Heart left ventricle (tissue), 16 donors: ENCODE results near the gene ZNF648. TPM values are rescaled to one million over a fixed set of nuclear protein-coding genes. Genes with fewer than 3 reads are reported as not detected.
"Not testable (repeated sequence)": the region's sequence is repeated elsewhere in the genome, so short reads cannot be mapped to it uniquely, and the experiment has no call there.

ENCODE experiments used
- ATAC-seq, 4 donors: fragments of 200-7000 bp; cut with Tn5 transposase; one replicate each; pipeline ENCODE4 v1.9.1; 2020 to 2022; ENCODE audit warnings: moderate library complexity in 4 of 4, mild to moderate bottlenecking in 3 of 4, moderate number of reproducible peaks in 1 of 4
- DNase-seq, 5 donors: peaks; one replicate each; pipeline ENCODE4 v3.0.0-alpha.2; 2020
- H3K27ac ChIP-seq, 12 donors: fragments of 200-600 bp; sonication (generic) in 4 of 12; one replicate each; pipeline versions ENCODE4 v1.5.0 to v1.8.0; 2016 to 2022; ENCODE audit warnings: mild to moderate bottlenecking in 2 of 12
- H3K27me3 ChIP-seq, 9 donors: fragments of 200-600 bp; sonication (generic) in 2 of 9; one replicate each; pipeline versions ENCODE4 v1.5.1 to v1.8.0; 2016 to 2022; ENCODE audit warnings: mild to moderate bottlenecking in 3 of 9
- H3K36me3 ChIP-seq, 9 donors: fragments of 200-600 bp; sonication (generic) in 2 of 9; one replicate each; pipeline versions ENCODE4 v1.5.0 to v1.8.0; 2018 to 2022; ENCODE audit warnings: mild to moderate bottlenecking in 2 of 9
- H3K4me1 ChIP-seq, 12 donors: fragments of 200-600 bp; sonication (generic) in 4 of 12; one replicate each; pipeline versions ENCODE4 v1.5.0 to v1.8.0; 2016 to 2022; ENCODE audit warnings: mild to moderate bottlenecking in 3 of 12
- H3K4me3 ChIP-seq, 12 donors: fragments of 200-600 bp; sonication (generic) in 4 of 12; one replicate each; pipeline versions ENCODE4 v1.5.0 to v1.8.0; 2017 to 2022; ENCODE audit warnings: mild to moderate bottlenecking in 9 of 12, moderate library complexity in 4 of 12
- H3K9me3 ChIP-seq, 12 donors: fragments of 200-600 bp; sonication (generic) in 4 of 12; one replicate each; pipeline versions ENCODE4 v1.5.0 to v1.8.0; 2016 to 2022; ENCODE audit warnings: mild to moderate bottlenecking in 1 of 12
- POLR2A ChIP-seq, 2 donors: fragments of 450-650 bp; IDR thresholded peaks; one replicate each; pipeline ENCODE4 v1.6.1; 2017; ENCODE audit warnings: antibody characterized with exemption in 2 of 2, mild to moderate bottlenecking in 2 of 2, moderate library complexity in 2 of 2
- WGBS, 4 donors: extraction: QIAGEN DNeasy Blood & Tissue Kit in 2 of 4; methylation state at CpG; one replicate each; pipeline versions ENCODE4 v1.1.5 to v1.1.7; 2013 to 2018; 5-methylcytosine and 5-hydroxymethylcytosine counted together
- intact Hi-C, 10 donors: fragments of 100-400 bp; cut with DNase I; formaldehyde crosslinking; loops; one replicate each; pipeline versions ENCODE4 v1.11.1 to v1.14.2; 2022
- polyA plus RNA-seq, 2 donors: library from polyadenylated mRNA; stranded (reverse); fragments of 200-250 nt; gene quantifications; one replicate each; pipeline ENCODE4 v1.2.3, GENCODE V29; 2013
- total RNA-seq, 9 donors: library from RNA; depleted of rRNA in 2 of 9; stranded (reverse); fragments of >200 nt in 2 of 9; fragmentation: NEBNext Ultra II Directional in 3 of 9; extraction: Animal tissue kit (Norgen Biotek cat#: 25700) in 3 of 9; gene quantifications; one replicate each; pipeline versions ENCODE4 v1.1.0 to v1.2.4, GENCODE V29; 2016 to 2023
- TF ChIP-seq, protein P1 (sequence below), 12 donors: fragments of 200-600 bp; sonication (generic) in 4 of 12; IDR thresholded peaks; one replicate each; pipeline versions ENCODE4 v1.5.0 to v1.8.0; 2018 to 2022; ENCODE audit warnings: antibody characterized with exemption in 12 of 12, mild to moderate bottlenecking in 5 of 12
- donor health status: ischemic (EF 13 %, LVEDD 7.1; RV severe dilation, severe dysfunction).
- donor health status: healthy with polysubstance abuse.
- donor health status: DM: no; HTN: yes; CAD: no.
- donor health status: DM: no; HTN: no; CAD: no.
- donor health status: ischemic (EF 25% LVEDD 6.9; RV normal size, moderate dysfunction).
- donor health status: ischemic (EF 25% LVEDD 5.7; RV mildly dilated, moderate dysfunction).
- donor health status: healthy.
- donor health status: DM: yes; HTN: yes; CAD: no.
- donor health status: ischemic (EF 35%, LVEDD 5.7; RV mildly dilated, moderate dysfunction).
- donor health status: nonischemic (EF 11% LVEDD 7.7; RV severe dilation, severe dysfunction).
- donor health status: DM: yes; HTN: yes; CAD: no.
- donor health status: PGD.
- donor health status: ischemic (EF 29% LVEDD 5.4; RV normal size, mild dysfunction).
- donor health status: nonischemic (EF 23%, LVEDD 6.1; RV moderate dilation, normal function).

ZNF648 gene
- total and polyA plus RNA-seq, 11 donors, result not detected

DNA sequence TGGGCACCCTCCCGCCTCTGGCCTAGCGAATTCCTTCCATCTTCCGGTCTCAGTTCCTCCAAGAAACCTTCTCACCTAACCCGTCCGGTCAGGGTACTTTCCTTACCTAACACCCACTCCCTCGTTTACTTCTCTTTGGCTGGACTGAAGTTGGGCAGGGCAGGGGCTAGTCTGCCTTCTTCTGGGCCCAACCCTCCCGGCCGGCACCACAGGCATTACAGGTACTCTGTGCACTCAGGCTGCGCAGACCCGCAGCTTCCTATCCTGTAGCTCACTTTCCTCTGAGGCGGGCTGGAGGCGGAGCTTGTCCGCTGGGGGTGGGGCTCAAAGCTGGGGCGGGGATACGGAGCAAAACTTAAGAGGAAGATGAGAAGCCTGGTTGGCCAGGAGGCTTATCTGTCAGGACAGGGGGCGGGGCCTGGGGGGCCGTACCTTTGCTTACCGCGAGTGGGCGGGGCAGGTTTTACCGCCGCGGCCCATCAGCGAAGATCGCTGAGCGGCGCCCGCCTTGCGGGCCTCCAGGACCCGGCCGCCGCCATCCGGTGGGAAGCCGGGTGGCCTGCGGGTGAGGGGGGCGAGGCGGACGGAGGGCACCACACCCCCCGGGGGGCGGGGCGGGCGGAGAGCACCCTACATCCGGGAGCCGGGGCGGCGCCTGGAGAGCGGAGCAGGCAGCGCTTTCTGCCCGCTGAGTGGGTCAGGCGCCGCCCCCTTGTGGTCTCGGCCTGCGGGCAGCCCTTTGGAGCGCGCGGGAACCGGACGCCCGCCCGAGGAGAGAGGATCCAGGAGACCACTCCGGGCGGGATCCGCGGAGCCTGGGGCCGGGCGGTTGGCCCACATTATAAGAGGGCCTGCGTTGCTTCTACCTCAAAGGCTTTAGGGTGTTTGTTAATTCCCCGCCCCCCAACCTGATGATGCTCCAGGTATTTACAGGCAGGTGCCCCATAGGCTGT lies 31.9 kb downstream of the ZNF648 start:
- Histone ChIP-seq H3K27ac (peak overlapping the region; percentile 48 to 89 (median 78)), H3K4me1 (peaks cover 0 to 14% (median 5%) of the 10 kb centered on the region in 12 donors), H3K36me3 (no peaks in the 10 kb centered on the region), H3K4me3 (peak overlapping the region; percentile 35 to 80 (median 68)), H3K9me3 (no peaks in the 10 kb centered on the region), H3K27me3 (no peaks in the 10 kb centered on the region)
- ATAC-seq (peak; percentile 99), DNase-seq (peak; percentile 96 to 97 (median 96))
- peak in 1 of 2 donors; percentile 71 for TF ChIP-seq POLR2A (IDR thresholded peaks at IDR 0.05)
- TF ChIP-seq, protein P1, sequence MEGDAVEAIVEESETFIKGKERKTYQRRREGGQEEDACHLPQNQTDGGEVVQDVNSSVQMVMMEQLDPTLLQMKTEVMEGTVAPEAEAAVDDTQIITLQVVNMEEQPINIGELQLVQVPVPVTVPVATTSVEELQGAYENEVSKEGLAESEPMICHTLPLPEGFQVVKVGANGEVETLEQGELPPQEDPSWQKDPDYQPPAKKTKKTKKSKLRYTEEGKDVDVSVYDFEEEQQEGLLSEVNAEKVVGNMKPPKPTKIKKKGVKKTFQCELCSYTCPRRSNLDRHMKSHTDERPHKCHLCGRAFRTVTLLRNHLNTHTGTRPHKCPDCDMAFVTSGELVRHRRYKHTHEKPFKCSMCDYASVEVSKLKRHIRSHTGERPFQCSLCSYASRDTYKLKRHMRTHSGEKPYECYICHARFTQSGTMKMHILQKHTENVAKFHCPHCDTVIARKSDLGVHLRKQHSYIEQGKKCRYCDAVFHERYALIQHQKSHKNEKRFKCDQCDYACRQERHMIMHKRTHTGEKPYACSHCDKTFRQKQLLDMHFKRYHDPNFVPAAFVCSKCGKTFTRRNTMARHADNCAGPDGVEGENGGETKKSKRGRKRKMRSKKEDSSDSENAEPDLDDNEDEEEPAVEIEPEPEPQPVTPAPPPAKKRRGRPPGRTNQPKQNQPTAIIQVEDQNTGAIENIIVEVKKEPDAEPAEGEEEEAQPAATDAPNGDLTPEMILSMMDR (IDR thresholded peaks at IDR 0.05), result peak; percentile 51 to 79 (median 61)
- WGBS, 4 donors, result 1% methylated on average over 35 to 68 of the region's 68 CpGs
- intact Hi-C loops, result loop anchor here in 2 of 10 donors (2.0 to 10.0 kb wide), 2 partner anchors 25 to 295 kb away; no protein-coding TSS in a partner anchor

DNA sequence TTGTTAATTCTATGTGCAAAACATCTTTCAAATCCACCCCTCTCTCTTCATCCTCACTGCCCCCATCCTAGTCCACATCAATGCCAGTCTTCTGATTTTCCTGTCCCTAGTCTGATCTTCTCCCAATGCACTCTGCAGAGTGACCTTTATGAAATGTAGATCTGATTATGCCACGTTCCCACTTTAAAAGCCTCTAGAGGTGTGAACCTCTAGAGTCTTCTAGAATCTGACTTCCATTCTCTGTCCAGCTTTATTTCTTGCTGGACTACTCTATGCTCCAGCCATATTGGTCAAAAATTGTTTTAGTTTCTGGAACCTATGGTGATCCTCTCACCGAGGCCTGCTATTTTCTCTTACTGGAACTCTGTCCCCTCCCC lies 32.5 kb downstream of the ZNF648 start:
- DNase-seq, result no peak
- Histone ChIP-seq H3K27ac (peak overlapping the region in 11 of 12 donors; percentile 48 to 89 (median 80)), H3K9me3 (no peaks in the 10 kb centered on the region), H3K4me3 (peak overlapping the region; percentile 35 to 80 (median 68)), H3K27me3 (no peaks in the 10 kb centered on the region), H3K4me1 (peaks cover 0 to 14% (median 5%) of the 10 kb centered on the region in 12 donors), H3K36me3 (no peaks in the 10 kb centered on the region)
- intact Hi-C loops, result loop anchor here in 1 of 10 donors (2.0 kb wide), 1 partner anchor 24 kb away; no protein-coding TSS in a partner anchor
- TF ChIP-seq, protein P1 (IDR thresholded peaks at IDR 0.05), result no peak
- no peak for TF ChIP-seq POLR2A (IDR thresholded peaks at IDR 0.05)
- peak in 1 of 4 donors; percentile 8 for ATAC-seq
- WGBS, 4 donors, result 0 to 4% (median 3%) methylated on average over 2 of the region's 2 CpGs

DNA sequence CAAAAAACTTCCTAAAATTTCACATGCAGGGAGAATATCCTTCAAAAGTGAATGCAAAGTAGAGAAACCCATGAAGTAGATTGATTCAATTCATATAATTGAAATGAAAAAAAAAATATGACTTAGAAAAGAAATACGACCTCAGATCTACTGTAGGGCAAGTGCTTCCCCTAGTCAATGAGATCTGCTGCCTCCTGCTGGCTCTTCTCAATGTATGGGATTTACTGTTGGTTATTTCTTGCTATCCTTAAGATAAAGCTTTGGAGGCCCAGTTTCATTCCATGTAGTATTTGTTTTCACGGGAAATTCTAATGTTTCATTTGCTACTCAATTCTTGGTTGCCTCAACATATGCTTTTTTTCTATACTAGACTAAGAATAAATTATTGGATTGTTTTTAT lies 46.2 kb downstream of the ZNF648 start:
- H3K36me3 ChIP-seq, result no peaks in the 10 kb centered on the region
- TF ChIP-seq POLR2A (IDR thresholded peaks at IDR 0.05), result no peak
- TF ChIP-seq, protein P1 (IDR thresholded peaks at IDR 0.05), result peak in 8 of 12 donors; percentile 12 to 45 (median 30)
- no peaks in the 10 kb centered on the region for H3K4me1 ChIP-seq
- H3K27me3 ChIP-seq, result no peaks in the 10 kb centered on the region
- intact Hi-C loops, result no loop called here
- H3K27ac ChIP-seq, result no peak overlapping the region
- no peak for ATAC-seq
- no peak for DNase-seq
- WGBS, 4 donors, result 75 to 81% (median 77%) methylated on average over 2 of the region's 2 CpGs
- H3K4me3 ChIP-seq, result no peak overlapping the region
- peaks cover 0 to 30% (median 5%) of the 10 kb centered on the region in 12 donors for H3K9me3 ChIP-seq

DNA sequence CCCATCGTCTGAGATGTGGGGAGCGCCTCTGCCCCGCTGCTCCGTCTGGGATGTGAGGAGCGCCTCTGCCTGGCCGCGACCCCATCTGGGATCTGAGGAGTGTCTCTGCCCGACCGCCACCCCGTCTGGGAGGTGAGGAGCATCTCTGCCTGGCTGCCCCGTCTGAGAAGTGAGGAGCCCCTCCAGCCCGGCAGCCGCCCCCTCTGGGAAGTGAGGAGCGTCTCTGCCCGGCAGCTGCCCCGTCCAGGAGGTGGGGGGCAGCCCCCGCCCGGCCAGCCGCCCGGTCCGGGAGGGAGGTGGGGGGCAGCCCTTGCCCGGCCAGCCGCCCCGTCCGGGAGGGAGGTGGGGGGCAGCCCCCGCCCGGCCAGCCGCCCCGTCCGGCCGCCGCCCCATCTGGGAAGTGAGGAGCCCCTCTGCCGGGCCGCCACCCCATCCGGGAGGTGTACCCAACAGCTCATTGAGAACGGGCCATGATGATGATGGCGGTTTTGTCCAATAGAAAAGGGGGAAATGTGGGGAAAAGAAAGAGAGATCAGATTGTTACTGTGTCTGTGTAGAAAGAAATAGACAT lies 50.6 kb downstream of the ZNF648 start:
- intact Hi-C loops, ATAC-seq, H3K4me3 ChIP-seq, H3K36me3 ChIP-seq, H3K27ac ChIP-seq, H3K27me3 ChIP-seq, H3K4me1 ChIP-seq: not testable (repeated sequence)
- peak in 1 of 5 donors; percentile 51 for DNase-seq
- WGBS, 4 donors, result 93 to 96% (median 96%) methylated on average over 24 to 37 of the region's 37 CpGs
- H3K9me3 ChIP-seq, result peaks cover 0 to 48% (median 8%) of the 10 kb centered on the region in 12 donors

DNA sequence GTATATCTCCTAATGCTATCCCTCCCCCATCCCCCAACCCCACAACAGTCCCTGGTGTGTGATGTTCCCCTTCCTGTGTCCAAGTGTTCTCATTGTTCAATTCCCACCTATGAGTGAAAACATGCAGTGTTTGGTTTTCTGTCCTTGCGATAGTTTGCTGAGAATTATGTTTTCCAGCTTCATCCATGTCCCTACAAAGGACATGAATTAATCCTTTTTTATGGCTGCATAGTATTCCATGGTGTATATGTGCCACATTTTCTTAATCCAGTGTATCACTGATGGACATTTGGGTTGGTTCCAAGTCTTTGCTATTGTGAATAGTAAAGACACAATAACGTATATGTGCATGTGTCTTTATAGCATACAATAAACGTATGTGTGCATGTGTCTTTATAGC lies 56.1 kb downstream of the ZNF648 start:
- H3K4me3 ChIP-seq, DNase-seq, H3K27ac ChIP-seq, ATAC-seq, H3K27me3 ChIP-seq, H3K36me3 ChIP-seq: not testable (repeated sequence)
- WGBS, 4 donors, result 90 to 98% (median 93%) methylated on average over 3 of the region's 3 CpGs
- intact Hi-C loops, result loop anchor here in 1 of 10 donors (2.0 kb wide), 1 partner anchor 23 kb away; no protein-coding TSS in a partner anchor
- peaks cover 0 to 37% (median 4%) of the 10 kb centered on the region in 12 donors for H3K9me3 ChIP-seq
- H3K4me1 ChIP-seq, result peaks cover 0 to 22% (median 9%) of the 10 kb centered on the region in 12 donors
